HepG2 (cell line): ENCODE results near the gene MICALL2. TPM values are rescaled to one million over a fixed set of nuclear protein-coding genes. Genes with fewer than 3 reads are reported as not detected.

Experiments
- CSRNP2 ChIP-seq: sonication (generic); formaldehyde crosslinking; conservative IDR thresholded peaks from 2 replicates; pipeline ENCODE4 v1.8.0; 2022; ENCODE audit warnings: low read depth, missing genetic modification reagents
- DPF2 ChIP-seq: sonication (generic); formaldehyde crosslinking; IDR thresholded peaks from 2 replicates; pipeline ENCODE4 v1.4.0; 2020; ENCODE audit warnings: mild to moderate bottlenecking, low read depth, missing genetic modification reagents, borderline replicate concordance
- HMG20B ChIP-seq: conservative IDR thresholded peaks from 2 replicates; pipeline ENCODE4 v1.6.1; 2016; ENCODE audit warnings: missing genetic modification reagents, missing compliant biosample characterization
- KDM3A ChIP-seq: IDR thresholded peaks from 2 replicates; pipeline ENCODE4 v1.6.1; 2018; ENCODE audit warnings: low read depth, missing compliant biosample characterization
- MXD4 ChIP-seq: IDR thresholded peaks from 2 replicates; pipeline ENCODE4 v1.6.1; 2016; ENCODE audit warnings: mild to moderate bottlenecking, missing biosample characterization, missing genetic modification reagents
- PAF1 ChIP-seq: IDR thresholded peaks from 2 replicates; pipeline ENCODE4 v1.6.1; 2016; ENCODE audit warnings: missing genetic modification reagents, missing compliant biosample characterization
- PHF21A ChIP-seq: sonication (generic); formaldehyde crosslinking; IDR thresholded peaks from 2 replicates; pipeline ENCODE4 v1.5.0; 2020; ENCODE audit warnings: mild to moderate bottlenecking, missing genetic modification reagents
- RBM22 ChIP-seq: fragments of 200-400 bp; formaldehyde crosslinking; optimal IDR thresholded peaks from 2 replicates; pipeline ENCODE3; 2017; ENCODE audit warnings: mild to moderate bottlenecking, low read length, moderate library complexity
- RERE ChIP-seq: IDR thresholded peaks from 2 replicates; pipeline ENCODE4 v1.6.1; 2016; ENCODE audit warnings: low read depth, missing genetic modification reagents, missing compliant biosample characterization
- ZBTB3 ChIP-seq: sonication (generic); formaldehyde crosslinking; IDR thresholded peaks from 2 replicates; pipeline ENCODE4 v1.4.0; 2020; ENCODE audit warnings: low read depth, mild to moderate bottlenecking, moderate library complexity, missing genetic modification reagents, borderline replicate concordance
- ZNF121 ChIP-seq: sonication (generic); formaldehyde crosslinking; IDR thresholded peaks from 2 replicates; pipeline ENCODE4 v1.5.0; 2020; ENCODE audit warnings: mild to moderate bottlenecking, missing genetic modification reagents
- ZNF607 ChIP-seq: sonication (generic); formaldehyde crosslinking; IDR thresholded peaks from 2 replicates; pipeline ENCODE4 v1.5.1; 2020; ENCODE audit warnings: missing genetic modification reagents, mild to moderate bottlenecking, borderline replicate concordance
- ZNF891 ChIP-seq: sonication (generic); formaldehyde crosslinking; IDR thresholded peaks from 2 replicates; pipeline ENCODE4 v1.5.0; 2020; ENCODE audit warnings: mild to moderate bottlenecking, missing genetic modification reagents
- polyA plus RNA-seq, 8 experiments: library from polyadenylated mRNA; depleted of rRNA in 3 of 8; stranded (reverse) in 7 of 8; unstranded in 1 of 8; fragments of >200 nt; fragmentation: Illumina TruSeq in 4 of 8; extraction: Trizol in 4 of 8; gene quantifications; 2 replicates each; pipeline versions ENCODE4 v1.2.1 to v1.2.3, GENCODE V29; 2011 to 2016; ENCODE audit warnings: low read depth in 4 of 8, missing spikeins in 1 of 8, mixed read lengths in 1 of 8; ENCODE audit not compliant: insufficient read depth in 1 of 8
- total RNA-seq, 5 experiments: library from RNA; depleted of rRNA; stranded (reverse); fragments of >200 nt; fragmentation: Illumina TruSeq; extraction: Trizol; gene quantifications; 2 replicates each; pipeline ENCODE4 v1.2.3, GENCODE V29; 2016; ENCODE audit warnings: low read depth in 1 of 5
- TF ChIP-seq, protein P1 (sequence below): sonication (generic); formaldehyde crosslinking; IDR thresholded peaks from 2 replicates; pipeline ENCODE4 v1.4.0; 2020; ENCODE audit warnings: missing genetic modification reagents, borderline replicate concordance
- TF ChIP-seq, protein P2 (sequence below): sonication (generic); formaldehyde crosslinking; IDR thresholded peaks from 2 replicates; pipeline ENCODE4 v1.8.0; 2022; ENCODE audit warnings: low read depth, missing genetic modification reagents

The MICALL2 gene
- total and polyA plus RNA-seq, 2 of the 13 experiments (the other 11 are each of a cell fraction or from before 2014, with no cell fraction given) = 5.8 to 12.4 TPM

DNA sequence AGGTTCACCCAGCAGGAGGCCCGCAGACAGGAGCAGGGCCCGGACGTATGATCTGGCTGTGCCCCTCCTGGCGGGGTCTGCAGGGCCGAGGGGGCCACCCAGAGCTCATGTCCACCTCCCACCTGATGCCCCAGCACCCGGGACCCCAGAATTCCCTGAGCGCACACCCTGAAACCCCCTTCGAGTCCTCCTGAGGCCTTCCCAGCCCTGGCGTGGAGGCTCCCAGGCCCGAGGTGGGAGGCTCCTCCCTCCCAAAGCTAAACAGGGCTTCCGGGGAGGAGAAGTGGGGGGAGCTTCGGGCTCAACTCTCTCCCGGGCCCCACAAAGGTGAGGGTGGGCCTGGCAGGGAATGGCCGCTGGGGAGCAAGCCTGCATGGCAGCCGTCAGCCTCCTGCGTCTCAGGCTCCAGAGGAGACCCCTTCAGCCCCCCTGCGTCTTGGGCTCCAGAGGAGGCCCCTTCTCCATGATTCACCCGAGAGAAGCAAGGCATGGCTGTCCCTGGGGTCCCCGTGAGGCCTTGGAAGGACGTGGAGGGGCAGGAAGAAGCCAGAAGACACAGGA is 30.2 kb downstream of the MICALL2 start (continued):
- TF ChIP-seq RERE = no peak
- TF ChIP-seq, protein P1, sequence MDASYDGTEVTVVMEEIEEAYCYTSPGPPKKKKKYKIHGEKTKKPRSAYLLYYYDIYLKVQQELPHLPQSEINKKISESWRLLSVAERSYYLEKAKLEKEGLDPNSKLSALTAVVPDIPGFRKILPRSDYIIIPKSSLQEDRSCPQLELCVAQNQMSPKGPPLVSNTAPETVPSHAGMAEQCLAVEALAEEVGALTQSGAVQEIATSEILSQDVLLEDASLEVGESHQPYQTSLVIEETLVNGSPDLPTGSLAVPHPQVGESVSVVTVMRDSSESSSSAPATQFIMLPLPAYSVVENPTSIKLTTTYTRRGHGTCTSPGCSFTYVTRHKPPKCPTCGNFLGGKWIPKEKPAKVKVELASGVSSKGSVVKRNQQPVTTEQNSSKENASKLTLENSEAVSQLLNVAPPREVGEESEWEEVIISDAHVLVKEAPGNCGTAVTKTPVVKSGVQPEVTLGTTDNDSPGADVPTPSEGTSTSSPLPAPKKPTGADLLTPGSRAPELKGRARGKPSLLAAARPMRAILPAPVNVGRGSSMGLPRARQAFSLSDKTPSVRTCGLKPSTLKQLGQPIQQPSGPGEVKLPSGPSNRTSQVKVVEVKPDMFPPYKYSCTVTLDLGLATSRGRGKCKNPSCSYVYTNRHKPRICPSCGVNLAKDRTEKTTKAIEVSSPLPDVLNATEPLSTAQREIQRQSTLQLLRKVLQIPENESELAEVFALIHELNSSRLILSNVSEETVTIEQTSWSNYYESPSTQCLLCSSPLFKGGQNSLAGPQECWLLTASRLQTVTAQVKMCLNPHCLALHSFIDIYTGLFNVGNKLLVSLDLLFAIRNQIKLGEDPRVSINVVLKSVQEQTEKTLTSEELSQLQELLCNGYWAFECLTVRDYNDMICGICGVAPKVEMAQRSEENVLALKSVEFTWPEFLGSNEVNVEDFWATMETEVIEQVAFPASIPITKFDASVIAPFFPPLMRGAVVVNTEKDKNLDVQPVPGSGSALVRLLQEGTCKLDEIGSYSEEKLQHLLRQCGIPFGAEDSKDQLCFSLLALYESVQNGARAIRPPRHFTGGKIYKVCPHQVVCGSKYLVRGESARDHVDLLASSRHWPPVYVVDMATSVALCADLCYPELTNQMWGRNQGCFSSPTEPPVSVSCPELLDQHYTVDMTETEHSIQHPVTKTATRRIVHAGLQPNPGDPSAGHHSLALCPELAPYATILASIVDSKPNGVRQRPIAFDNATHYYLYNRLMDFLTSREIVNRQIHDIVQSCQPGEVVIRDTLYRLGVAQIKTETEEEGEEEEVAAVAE = peak; percentile 61; the same call in 1 of the 2 replicates
- no peak for TF ChIP-seq MXD4 (CRISPR knock-in tag)
- TF ChIP-seq ZNF121 (CRISPR knock-in tag) = no peak
- no peak for TF ChIP-seq HMG20B (CRISPR knock-in tag)
- TF ChIP-seq CSRNP2 (CRISPR knock-in tag) = no peak
- TF ChIP-seq ZNF607 (CRISPR knock-in tag) = no peak
- TF ChIP-seq, protein P2, sequence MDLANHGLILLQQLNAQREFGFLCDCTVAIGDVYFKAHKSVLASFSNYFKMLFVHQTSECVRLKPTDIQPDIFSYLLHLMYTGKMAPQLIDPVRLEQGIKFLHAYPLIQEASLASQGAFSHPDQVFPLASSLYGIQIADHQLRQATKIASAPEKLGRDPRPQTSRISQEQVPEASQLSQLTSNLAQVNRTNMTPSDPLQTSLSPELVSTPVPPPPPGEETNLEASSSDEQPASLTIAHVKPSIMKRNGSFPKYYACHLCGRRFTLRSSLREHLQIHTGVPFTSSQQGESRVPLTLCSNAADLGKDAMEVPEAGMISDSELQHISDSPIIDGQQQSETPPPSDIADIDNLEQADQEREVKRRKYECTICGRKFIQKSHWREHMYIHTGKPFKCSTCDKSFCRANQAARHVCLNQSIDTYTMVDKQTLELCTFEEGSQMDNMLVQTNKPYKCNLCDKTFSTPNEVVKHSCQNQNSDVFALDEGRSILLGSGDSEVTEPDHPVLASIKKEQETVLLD = no peak
- TF ChIP-seq RBM22 = no peak
- TF ChIP-seq KDM3A = no peak
- no peak for TF ChIP-seq PAF1
- TF ChIP-seq PHF21A = no peak
- no peak for TF ChIP-seq DPF2
- TF ChIP-seq ZBTB3 (CRISPR knock-in tag) = no peak
- TF ChIP-seq ZNF891 (CRISPR knock-in tag) = no peak
